DOHH2 (cell line): ENCODE measurements around the gene LATS2.

ENCODE experiments used
- H3F3A ChIP-seq: fragments of 200-600 bp; sonication (generic), shearing (Covaris generic); 2 replicates; pipeline ENCODE4 v1.6.0; 2016; ENCODE audit warnings: antibody characterized with exemption, mild to moderate bottlenecking; ENCODE audit not compliant: control insufficient read depth, insufficient read depth
- H3K27ac ChIP-seq: fragments of 200-600 bp; sonication (generic); 2 replicates; pipeline ENCODE4 v1.5.1; 2014; ENCODE audit warnings: low read depth, mild to moderate bottlenecking, low read length, moderate library complexity
- H3K27me3 ChIP-seq: fragments of 200-600 bp; sonication (generic); 2 replicates; pipeline ENCODE4 v1.6.1; 2014; ENCODE audit warnings: mild to moderate bottlenecking, low read length, mixed read lengths; ENCODE audit not compliant: control insufficient read depth
- H3K36me3 ChIP-seq: fragments of 200-600 bp; sonication (generic); 2 replicates; pipeline ENCODE4 v1.6.1; 2014; ENCODE audit warnings: mild to moderate bottlenecking, low read length, moderate library complexity, mixed read lengths; ENCODE audit not compliant: control insufficient read depth
- H3K4me1 ChIP-seq: fragments of 200-600 bp; sonication (generic); 2 replicates; pipeline ENCODE4 v1.6.1; 2014; ENCODE audit warnings: mild to moderate bottlenecking, low read length, mixed read lengths; ENCODE audit not compliant: control insufficient read depth
- H3K4me2 ChIP-seq: fragments of 200-600 bp; sonication (generic); 2 replicates; pipeline ENCODE4 v1.6.0; 2014; ENCODE audit warnings: mild to moderate bottlenecking, low read length, moderate library complexity
- H3K4me3 ChIP-seq: fragments of 200-600 bp; sonication (generic); 2 replicates; pipeline ENCODE4 v1.5.1; 2014; ENCODE audit warnings: mild to moderate bottlenecking, low read length, mixed read lengths
- H3K79me2 ChIP-seq: fragments of 200-600 bp; sonication (generic); 2 replicates; pipeline ENCODE4 v1.6.1; 2014; ENCODE audit warnings: mild to moderate bottlenecking, low read length, mixed read lengths; ENCODE audit not compliant: control insufficient read depth
- H3K9me2 ChIP-seq: fragments of 200-600 bp; sonication (generic); replicated peaks from 2 replicates; pipeline ENCODE4 v1.6.1; 2014; ENCODE audit warnings: mild to moderate bottlenecking, low read length, mixed read lengths; ENCODE audit not compliant: control insufficient read depth
- H3K9me3 ChIP-seq: fragments of 200-600 bp; sonication (generic); 2 replicates; pipeline ENCODE4 v1.6.1; 2014; ENCODE audit warnings: antibody characterized with exemption, low read length, mixed read lengths; ENCODE audit not compliant: control insufficient read depth, insufficient read depth
- H4K20me1 ChIP-seq: fragments of 200-600 bp; sonication (generic); 2 replicates; pipeline ENCODE4 v1.6.0; 2014; ENCODE audit warnings: low read depth, mild to moderate bottlenecking, antibody characterized with exemption, low read length, moderate library complexity; ENCODE audit not compliant: control insufficient read depth, insufficient read depth
- EZH2phosphoT487 ChIP-seq: fragments of 200-600 bp; sonication (generic); IDR thresholded peaks from 2 replicates; pipeline ENCODE4 v1.6.1; 2017; ENCODE audit warnings: borderline replicate concordance, mild to moderate bottlenecking, antibody characterized with exemption, low read length, moderate library complexity, mixed read lengths
- TF ChIP-seq, protein P1 (sequence below): fragments of 200-600 bp; sonication (generic); IDR thresholded peaks from one replicate; pipeline ENCODE4 v1.5.1; 2014; ENCODE audit warnings: antibody characterized with exemption, mild to moderate bottlenecking, low read depth, low read length; ENCODE audit not compliant: poor library complexity, severe bottlenecking

LATS2 gene

DNA sequence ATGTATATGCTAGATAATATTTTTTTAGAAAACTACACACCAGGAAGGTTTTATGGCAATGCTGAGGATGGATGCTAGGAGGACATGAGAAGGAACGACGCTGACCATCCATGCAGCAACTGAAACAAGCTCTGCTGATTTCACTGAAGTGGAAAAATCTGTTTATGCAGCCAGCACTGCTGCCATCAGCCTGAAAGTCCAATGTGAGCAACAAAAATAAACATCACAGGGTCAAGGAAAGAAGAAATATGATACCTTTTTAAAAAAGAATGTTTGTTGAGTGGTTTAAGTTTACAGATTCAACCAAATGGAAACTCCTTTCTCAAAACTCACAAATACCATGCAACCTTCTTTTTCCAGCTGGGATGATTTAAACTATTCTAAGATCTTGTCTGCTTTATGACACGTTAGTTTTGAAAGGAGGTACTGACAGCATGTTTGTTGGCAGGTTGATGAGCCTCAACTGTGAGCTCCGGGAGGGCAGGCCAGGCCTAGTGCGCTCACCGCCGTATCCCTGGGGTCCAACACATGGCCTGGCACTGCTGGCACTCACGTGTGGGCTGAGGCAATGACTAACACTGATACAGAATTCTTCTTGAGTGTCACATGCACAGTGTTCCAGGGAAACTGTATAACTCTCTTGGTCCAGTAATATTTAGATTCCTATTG is 46.8 kb downstream of the LATS2 start:
- no peaks in the 10 kb centered on the region for H3K36me3 ChIP-seq
- no peak overlapping the region for H3K4me2 ChIP-seq
- no peaks in the 10 kb centered on the region for H3F3A ChIP-seq
- H3K4me3 ChIP-seq = no peak overlapping the region
- H3K27ac ChIP-seq = no peak overlapping the region
- H3K4me1 ChIP-seq = no peaks in the 10 kb centered on the region
- no peaks in the 10 kb centered on the region for H3K27me3 ChIP-seq
- no peaks in the 10 kb centered on the region for H3K9me3 ChIP-seq
- no peaks in the 10 kb centered on the region for H3K9me2 ChIP-seq
- H4K20me1 ChIP-seq = no peaks in the 10 kb centered on the region
- H3K79me2 ChIP-seq = no peaks in the 10 kb centered on the region
- TF ChIP-seq EZH2phosphoT487 = no peak
- TF ChIP-seq, protein P1, sequence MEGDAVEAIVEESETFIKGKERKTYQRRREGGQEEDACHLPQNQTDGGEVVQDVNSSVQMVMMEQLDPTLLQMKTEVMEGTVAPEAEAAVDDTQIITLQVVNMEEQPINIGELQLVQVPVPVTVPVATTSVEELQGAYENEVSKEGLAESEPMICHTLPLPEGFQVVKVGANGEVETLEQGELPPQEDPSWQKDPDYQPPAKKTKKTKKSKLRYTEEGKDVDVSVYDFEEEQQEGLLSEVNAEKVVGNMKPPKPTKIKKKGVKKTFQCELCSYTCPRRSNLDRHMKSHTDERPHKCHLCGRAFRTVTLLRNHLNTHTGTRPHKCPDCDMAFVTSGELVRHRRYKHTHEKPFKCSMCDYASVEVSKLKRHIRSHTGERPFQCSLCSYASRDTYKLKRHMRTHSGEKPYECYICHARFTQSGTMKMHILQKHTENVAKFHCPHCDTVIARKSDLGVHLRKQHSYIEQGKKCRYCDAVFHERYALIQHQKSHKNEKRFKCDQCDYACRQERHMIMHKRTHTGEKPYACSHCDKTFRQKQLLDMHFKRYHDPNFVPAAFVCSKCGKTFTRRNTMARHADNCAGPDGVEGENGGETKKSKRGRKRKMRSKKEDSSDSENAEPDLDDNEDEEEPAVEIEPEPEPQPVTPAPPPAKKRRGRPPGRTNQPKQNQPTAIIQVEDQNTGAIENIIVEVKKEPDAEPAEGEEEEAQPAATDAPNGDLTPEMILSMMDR = no peak

DNA sequence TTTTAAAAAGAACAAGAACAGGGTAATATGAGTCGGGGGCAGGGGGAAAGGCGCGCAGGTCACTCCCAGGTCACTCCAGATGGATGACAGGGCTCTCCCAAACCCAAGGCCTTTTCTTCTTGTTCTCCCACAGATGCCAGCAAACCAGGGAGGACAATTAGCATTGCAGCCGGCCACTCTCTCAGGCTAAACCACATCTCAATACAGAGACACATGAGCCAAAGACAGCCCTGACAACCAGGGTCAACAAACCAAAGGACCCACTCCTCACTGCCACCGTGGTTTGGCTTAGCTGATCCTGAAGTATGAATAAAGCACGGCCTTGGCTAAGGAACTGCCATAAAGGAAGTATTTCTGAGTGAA is 47.3 kb downstream of the LATS2 start:
- no peaks in the 10 kb centered on the region for H3K79me2 ChIP-seq
- H3K4me1 ChIP-seq = no peaks in the 10 kb centered on the region
- H3K9me3 ChIP-seq = no peaks in the 10 kb centered on the region
- H3K27me3 ChIP-seq = no peaks in the 10 kb centered on the region
- H3K4me2 ChIP-seq = no peak overlapping the region
- TF ChIP-seq EZH2phosphoT487 = no peak
- no peaks in the 10 kb centered on the region for H3K9me2 ChIP-seq
- no peak overlapping the region for H3K27ac ChIP-seq
- no peaks in the 10 kb centered on the region for H3F3A ChIP-seq
- H4K20me1 ChIP-seq = no peaks in the 10 kb centered on the region
- H3K4me3 ChIP-seq = no peak overlapping the region
- H3K36me3 ChIP-seq = no peaks in the 10 kb centered on the region

DNA sequence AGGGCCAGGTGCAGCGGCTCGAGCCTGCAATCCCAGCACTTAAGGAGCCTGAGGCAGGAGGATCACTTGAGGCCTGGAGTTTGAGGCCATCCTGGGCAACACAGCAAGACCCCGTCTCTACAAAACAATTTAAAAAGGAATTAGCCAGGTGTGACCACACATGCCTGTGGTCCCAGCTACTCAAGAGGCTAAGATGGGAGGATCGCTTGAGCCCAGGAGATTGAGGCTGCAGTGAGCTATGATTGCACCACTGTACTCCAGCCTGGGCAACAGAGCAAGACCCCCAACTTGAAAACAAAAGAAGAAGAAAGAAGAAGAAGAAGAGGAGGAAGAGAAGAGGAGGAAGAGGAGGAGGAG is 47.7 kb downstream of the LATS2 start:
- no peak for TF ChIP-seq EZH2phosphoT487
- TF ChIP-seq, protein P1 = no peak
- no peak overlapping the region for H3K4me3 ChIP-seq
- no peaks in the 10 kb centered on the region for H3K4me1 ChIP-seq
- no peaks in the 10 kb centered on the region for H3K9me3 ChIP-seq
- H3K4me2 ChIP-seq = no peak overlapping the region
- no peaks in the 10 kb centered on the region for H4K20me1 ChIP-seq
- H3K9me2 ChIP-seq = no peaks in the 10 kb centered on the region
- no peak overlapping the region for H3K27ac ChIP-seq
- H3K36me3 ChIP-seq = no peaks in the 10 kb centered on the region
- no peaks in the 10 kb centered on the region for H3F3A ChIP-seq
- H3K27me3 ChIP-seq = no peaks in the 10 kb centered on the region
- no peaks in the 10 kb centered on the region for H3K79me2 ChIP-seq

DNA sequence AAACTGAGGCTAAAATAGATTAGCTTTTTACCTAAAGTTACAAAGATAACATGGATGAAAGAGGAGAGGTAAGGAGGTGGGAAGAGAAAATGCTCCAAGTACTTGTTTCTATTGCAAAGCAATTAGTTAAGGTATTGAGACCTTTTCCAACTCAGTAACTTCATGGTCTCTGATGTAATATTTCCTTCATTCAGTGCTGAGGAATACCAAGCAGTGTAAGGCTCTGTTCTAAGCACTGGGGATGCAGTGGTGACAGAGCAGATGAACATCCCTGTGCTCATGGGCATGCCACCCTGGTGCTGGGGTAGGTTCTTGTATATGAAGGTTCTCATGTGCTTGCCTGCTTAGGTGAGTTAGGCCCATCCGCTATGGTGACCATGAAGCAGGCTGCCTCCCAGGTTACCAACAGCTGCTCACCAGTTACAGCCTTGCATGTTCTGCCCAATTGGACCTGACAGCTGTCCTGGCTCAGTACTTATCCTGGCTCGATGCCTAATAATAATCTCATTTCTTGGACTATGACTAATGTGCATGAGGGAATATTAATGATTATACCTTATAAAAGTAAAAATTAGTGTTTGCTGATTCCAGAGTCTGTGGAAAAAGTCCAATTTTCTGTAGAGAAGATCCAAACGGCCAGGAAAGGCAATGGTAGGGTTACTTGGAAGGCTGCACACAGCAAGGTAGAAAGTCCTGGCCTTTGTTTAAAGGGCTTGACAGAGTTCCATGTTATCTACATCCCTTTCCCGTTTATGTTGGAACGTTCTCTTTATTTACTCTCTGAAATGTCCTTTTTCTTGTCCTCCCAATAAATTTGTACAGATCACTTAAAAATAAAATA is 48.3 kb downstream of the LATS2 start:
- no peaks in the 10 kb centered on the region for H3K36me3 ChIP-seq
- H3K4me1 ChIP-seq = no peaks in the 10 kb centered on the region
- no peaks in the 10 kb centered on the region for H3K27me3 ChIP-seq
- no peaks in the 10 kb centered on the region for H3K79me2 ChIP-seq
- no peaks in the 10 kb centered on the region for H4K20me1 ChIP-seq
- no peaks in the 10 kb centered on the region for H3K9me3 ChIP-seq
- no peak overlapping the region for H3K4me2 ChIP-seq
- TF ChIP-seq EZH2phosphoT487 = no peak
- TF ChIP-seq, protein P1 = no peak
- no peaks in the 10 kb centered on the region for H3F3A ChIP-seq
- H3K9me2 ChIP-seq = no peaks in the 10 kb centered on the region
- H3K4me3 ChIP-seq = no peak overlapping the region
- no peak overlapping the region for H3K27ac ChIP-seq
